Measurements from ENCODE around the gene FIGLA.
"Not testable (repeated sequence)": the region's sequence is repeated elsewhere in the genome, so short reads cannot be mapped to it uniquely, and the experiment has no call there.

FIGLA gene

GRCh38 chr2:70743677-70744076, 46.8 kb downstream of the FIGLA start:
- H3K27ac ChIP-seq, result no peak overlapping the region
- TF ChIP-seq CTCF (conservative IDR thresholded peaks at IDR 0.05) (no peak), ZFX (IDR thresholded peaks at IDR 0.05) (no peak)

GRCh38 chr2:70743068-70743467, 47.4 kb downstream of the FIGLA start:
- no peak overlapping the region for H3K27ac ChIP-seq
- TF ChIP-seq CTCF (conservative IDR thresholded peaks at IDR 0.05) (no peak), ZFX (IDR thresholded peaks at IDR 0.05) (no peak)

GRCh38 chr2:70739492-70739891, 51.0 kb downstream of the FIGLA start:
- H3K27ac ChIP-seq, result not testable (repeated sequence)

GRCh38 chr2:70738159-70738558, 52.3 kb downstream of the FIGLA start:
- no peak overlapping the region for H3K27ac ChIP-seq
- TF ChIP-seq ZFX (IDR thresholded peaks at IDR 0.05), result no peak
- no peak for TF ChIP-seq CTCF (conservative IDR thresholded peaks at IDR 0.05)

- TF ChIP-seq ZFX (IDR thresholded peaks at IDR 0.05), result no peak
- no peak for TF ChIP-seq CTCF (conservative IDR thresholded peaks at IDR 0.05)
- no peak overlapping the region for H3K27ac ChIP-seq
These were observed 55.4 kb downstream of the FIGLA start for GRCh38 chr2:70735071-70735470.

GRCh38 chr2:70733646-70734180, 56.7 kb downstream of the FIGLA start:
- no peak overlapping the region for H3K27ac ChIP-seq

GRCh38 chr2:70732766-70733645, 57.4 kb downstream of the FIGLA start:
- TF ChIP-seq CTCF (conservative IDR thresholded peaks at IDR 0.05), result no peak
- TF ChIP-seq ZFX (IDR thresholded peaks at IDR 0.05), result no peak
- H3K27ac ChIP-seq, result no peak overlapping the region

More at GRCh38 chr2:70733646-70734180, 56.7 kb downstream of the FIGLA start:
- TF ChIP-seq CTCF (conservative IDR thresholded peaks at IDR 0.05) (no peak), ZFX (IDR thresholded peaks at IDR 0.05) (no peak)

Measured in C4-2B (cell line).